ENCODE data around the gene VCL.

The VCL gene

GRCh38 chr10:74107391-74107790 lies 109.5 kb downstream of the VCL start:
- H3K27me3 ChIP-seq (ENCODE audit: insufficient read depth, poor library complexity, severe bottlenecking) = no peaks in the 10 kb centered on the region
- no peak for DNase-seq (ENCODE audit: low read depth in 1 of 2, low spot score in 1 of 2)
- H3K27ac ChIP-seq (replicated peaks) = no peak overlapping the region
- TF ChIP-seq GABPA (IDR thresholded peaks at IDR 0.05; ENCODE audit: low read depth) = no peak
- no peak for TF ChIP-seq CTCF (IDR thresholded peaks at IDR 0.05; ENCODE audit: insufficient read depth, low read length)
- TF ChIP-seq, protein P1, sequence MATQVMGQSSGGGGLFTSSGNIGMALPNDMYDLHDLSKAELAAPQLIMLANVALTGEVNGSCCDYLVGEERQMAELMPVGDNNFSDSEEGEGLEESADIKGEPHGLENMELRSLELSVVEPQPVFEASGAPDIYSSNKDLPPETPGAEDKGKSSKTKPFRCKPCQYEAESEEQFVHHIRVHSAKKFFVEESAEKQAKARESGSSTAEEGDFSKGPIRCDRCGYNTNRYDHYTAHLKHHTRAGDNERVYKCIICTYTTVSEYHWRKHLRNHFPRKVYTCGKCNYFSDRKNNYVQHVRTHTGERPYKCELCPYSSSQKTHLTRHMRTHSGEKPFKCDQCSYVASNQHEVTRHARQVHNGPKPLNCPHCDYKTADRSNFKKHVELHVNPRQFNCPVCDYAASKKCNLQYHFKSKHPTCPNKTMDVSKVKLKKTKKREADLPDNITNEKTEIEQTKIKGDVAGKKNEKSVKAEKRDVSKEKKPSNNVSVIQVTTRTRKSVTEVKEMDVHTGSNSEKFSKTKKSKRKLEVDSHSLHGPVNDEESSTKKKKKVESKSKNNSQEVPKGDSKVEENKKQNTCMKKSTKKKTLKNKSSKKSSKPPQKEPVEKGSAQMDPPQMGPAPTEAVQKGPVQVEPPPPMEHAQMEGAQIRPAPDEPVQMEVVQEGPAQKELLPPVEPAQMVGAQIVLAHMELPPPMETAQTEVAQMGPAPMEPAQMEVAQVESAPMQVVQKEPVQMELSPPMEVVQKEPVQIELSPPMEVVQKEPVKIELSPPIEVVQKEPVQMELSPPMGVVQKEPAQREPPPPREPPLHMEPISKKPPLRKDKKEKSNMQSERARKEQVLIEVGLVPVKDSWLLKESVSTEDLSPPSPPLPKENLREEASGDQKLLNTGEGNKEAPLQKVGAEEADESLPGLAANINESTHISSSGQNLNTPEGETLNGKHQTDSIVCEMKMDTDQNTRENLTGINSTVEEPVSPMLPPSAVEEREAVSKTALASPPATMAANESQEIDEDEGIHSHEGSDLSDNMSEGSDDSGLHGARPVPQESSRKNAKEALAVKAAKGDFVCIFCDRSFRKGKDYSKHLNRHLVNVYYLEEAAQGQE (IDR thresholded peaks at IDR 0.05; ENCODE audit: insufficient replicate concordance, low read depth) = no peak
- TF ChIP-seq POLR2AphosphoS5 (IDR thresholded peaks at IDR 0.05; ENCODE audit: low read depth) = no peak
- no peak for TF ChIP-seq SPI1 (IDR thresholded peaks at IDR 0.05; ENCODE audit: borderline replicate concordance, low read depth)
- no peak overlapping the region for H3K4me3 ChIP-seq (replicated peaks; ENCODE audit: insufficient read depth, low read length)

GRCh38 chr10:74109452-74109851 lies 111.5 kb downstream of the VCL start:
- TF ChIP-seq POLR2AphosphoS5 (IDR thresholded peaks at IDR 0.05; ENCODE audit: low read depth) = no peak
- TF ChIP-seq CTCF (IDR thresholded peaks at IDR 0.05; ENCODE audit: insufficient read depth, low read length) = no peak
- TF ChIP-seq GABPA (IDR thresholded peaks at IDR 0.05; ENCODE audit: low read depth) = no peak
- TF ChIP-seq, protein P1 (IDR thresholded peaks at IDR 0.05; ENCODE audit: insufficient replicate concordance, low read depth) = no peak
- no peak for TF ChIP-seq SPI1 (IDR thresholded peaks at IDR 0.05; ENCODE audit: borderline replicate concordance, low read depth)
- no peaks in the 10 kb centered on the region for H3K27me3 ChIP-seq (ENCODE audit: insufficient read depth, poor library complexity, severe bottlenecking)

GRCh38 chr10:74110120-74110519 lies 112.2 kb downstream of the VCL start:
- Histone ChIP-seq H3K27me3 (ENCODE audit: insufficient read depth, poor library complexity, severe bottlenecking) (no peaks in the 10 kb centered on the region), H3K4me3 (replicated peaks; ENCODE audit: insufficient read depth, low read length) (no peak overlapping the region), H3K27ac (replicated peaks) (no peak overlapping the region)
- no peak for DNase-seq (ENCODE audit: low read depth in 1 of 2, low spot score in 1 of 2)
- no peak for TF ChIP-seq SPI1 (IDR thresholded peaks at IDR 0.05; ENCODE audit: borderline replicate concordance, low read depth)
- TF ChIP-seq, protein P1 (IDR thresholded peaks at IDR 0.05; ENCODE audit: insufficient replicate concordance, low read depth) = no peak
- TF ChIP-seq POLR2AphosphoS5 (IDR thresholded peaks at IDR 0.05; ENCODE audit: low read depth) = no peak
- TF ChIP-seq GABPA (IDR thresholded peaks at IDR 0.05; ENCODE audit: low read depth) = no peak
- TF ChIP-seq CTCF (IDR thresholded peaks at IDR 0.05; ENCODE audit: insufficient read depth, low read length) = no peak

More at GRCh38 chr10:74109452-74109851, 111.5 kb downstream of the VCL start:
- no peak for DNase-seq (ENCODE audit: low read depth in 1 of 2, low spot score in 1 of 2)
- no peak overlapping the region for H3K27ac ChIP-seq (replicated peaks)
- H3K4me3 ChIP-seq (replicated peaks; ENCODE audit: insufficient read depth, low read length) = no peak overlapping the region

All from HL-60 (cell line).